Measurements from ENCODE around the gene CNNM2.
"Not testable (repeated sequence)": the region's sequence is repeated elsewhere in the genome, so short reads cannot be mapped to it uniquely, and the experiment has no call there.

Gene CNNM2

DNA sequence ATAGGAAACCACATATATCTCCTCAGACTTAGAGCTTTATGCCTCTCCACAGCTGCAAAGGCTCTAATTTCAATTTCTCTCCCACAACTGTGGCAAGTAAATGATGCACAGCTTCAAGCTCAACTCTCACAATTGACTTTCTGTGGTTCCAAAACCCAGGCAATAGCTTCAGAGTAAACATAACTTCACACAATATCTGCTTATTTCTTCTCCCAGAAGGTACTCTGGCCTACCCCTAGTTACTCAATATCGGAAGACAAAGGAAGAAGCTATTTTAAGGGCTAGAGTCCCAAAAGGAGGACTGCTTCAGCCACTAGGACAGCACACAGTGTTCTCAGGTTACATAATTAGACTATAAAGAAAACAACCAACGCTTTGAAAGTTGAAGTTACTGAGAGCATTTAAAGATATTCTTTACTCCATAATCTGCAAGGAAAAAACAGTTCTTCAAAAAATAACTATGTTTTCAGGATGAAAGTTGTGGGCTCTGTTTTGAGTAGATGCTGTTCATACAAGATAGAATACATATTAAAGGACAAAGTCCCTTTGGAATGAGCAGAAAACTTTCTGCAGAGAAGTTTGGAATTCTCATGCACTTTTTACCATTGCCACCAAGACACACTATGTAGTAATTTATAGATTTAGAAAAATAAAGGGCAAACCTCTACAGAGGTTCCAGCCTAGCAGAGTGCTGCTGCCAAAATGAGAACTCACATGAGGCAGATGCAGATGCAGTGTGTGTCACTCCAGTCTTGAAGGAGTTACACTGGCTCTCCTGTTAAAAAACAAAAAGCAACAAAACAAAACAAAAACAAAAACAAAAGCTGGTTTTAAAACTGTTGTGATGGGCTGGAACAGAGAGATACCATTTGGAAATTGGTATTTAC is 193.2 kb downstream of the CNNM2 start:
- no peak for DNase-seq

DNA sequence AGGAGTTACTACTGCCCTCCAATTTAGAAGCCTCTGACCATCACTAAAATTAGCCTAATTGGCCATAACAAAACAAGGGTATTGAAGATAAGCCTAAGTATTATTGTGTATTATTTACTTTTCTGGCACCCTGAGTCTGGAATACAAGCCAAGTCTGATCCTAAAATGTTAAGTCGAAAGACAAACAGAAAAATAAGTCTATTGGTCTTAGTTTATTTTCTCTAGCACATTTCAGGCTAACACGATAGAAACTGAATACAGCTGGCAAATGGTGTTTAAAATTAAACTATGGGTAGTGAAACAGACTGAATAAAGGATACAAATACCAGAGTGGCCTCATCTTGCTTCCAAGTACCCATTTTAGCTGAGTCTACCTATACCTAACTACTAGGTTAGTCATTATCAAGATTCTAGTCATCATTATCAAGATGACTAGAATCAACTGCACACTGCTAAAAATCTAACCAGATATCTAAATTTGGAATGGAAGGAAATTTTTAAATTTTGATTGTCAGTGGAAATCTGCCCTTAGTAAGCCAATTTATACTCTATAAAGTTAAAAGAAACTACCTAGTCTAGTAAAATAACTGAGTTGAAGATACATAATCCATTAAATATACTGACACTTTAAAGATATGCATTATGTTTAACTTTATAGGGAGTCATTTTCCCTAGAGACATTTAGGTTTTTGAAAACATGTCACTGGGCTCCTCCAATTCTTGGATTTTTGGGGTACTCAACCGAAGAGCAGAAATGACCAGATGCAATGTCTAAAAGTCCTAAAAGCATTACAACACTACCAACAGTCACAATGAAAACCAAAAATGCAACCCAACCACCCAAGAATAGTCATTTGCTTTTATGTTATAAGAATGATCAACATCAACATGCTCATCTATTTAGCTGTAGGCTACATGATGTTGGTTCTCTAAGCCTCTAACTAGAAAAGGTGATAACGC is 194.1 kb downstream of the CNNM2 start:
- DNase-seq: no peak

DNA sequence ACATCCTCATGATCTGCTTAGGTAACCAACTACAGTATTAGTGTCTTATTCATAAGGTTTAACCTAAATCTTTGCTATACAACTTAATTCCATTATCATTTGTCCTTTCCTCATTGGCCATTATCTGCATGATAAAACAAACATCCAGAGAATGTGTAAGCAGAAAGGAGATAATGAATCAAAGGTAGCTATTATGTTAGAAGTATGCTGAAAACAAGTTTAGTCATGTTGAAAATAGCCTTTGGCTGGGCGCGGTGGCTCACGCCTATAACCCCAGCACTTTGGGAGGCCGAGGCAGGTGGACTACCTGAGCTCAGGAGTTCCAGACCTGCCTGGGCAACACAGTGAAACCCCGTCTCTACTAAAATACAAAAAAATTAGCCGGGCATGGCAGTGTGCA is 196.8 kb downstream of the CNNM2 start:
- DNase-seq: no peak

DNA sequence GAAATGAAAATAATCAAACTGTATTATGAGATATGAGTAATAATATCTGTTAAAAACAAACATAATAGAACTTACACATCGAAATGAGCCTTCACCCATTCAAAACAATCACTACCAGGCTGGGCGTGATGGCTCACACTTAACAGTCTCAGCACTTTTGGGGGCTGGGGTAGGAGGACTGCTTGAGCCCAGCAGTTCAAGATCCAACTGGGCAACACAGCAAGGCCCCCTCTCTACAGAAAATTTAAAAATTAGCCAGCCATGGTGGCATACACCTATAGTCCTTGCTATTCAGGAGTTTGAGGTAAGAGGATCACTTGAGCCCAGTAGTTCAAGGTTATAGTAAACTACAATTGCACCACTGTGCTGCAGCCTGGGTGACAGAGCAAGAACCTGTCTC is 199.2 kb downstream of the CNNM2 start:
- DNase-seq: no peak

DNA sequence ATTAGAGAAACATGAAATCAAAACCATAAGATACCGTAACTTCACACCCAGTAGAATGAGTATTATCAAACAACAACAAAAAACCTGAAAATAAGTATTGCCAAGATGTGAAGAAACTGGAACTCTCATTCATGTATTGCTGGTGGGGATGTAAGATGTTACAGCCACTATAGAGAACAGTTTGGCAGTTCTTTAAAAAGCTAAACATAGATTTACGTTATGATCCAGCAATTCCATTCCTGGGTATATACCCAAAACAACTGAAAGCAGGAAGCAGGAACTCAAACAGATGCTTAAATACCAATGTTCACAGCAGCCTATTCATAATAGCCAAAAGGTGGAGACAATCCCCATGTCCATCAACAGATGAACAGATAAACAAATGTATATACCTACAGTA is 202.5 kb downstream of the CNNM2 start:
- no peak for DNase-seq

GRCh38 chr10:103120977-103121735 is 203.1 kb downstream of the CNNM2 start:
- DNase-seq: no peak

- DNase-seq: no peak
Observed at GRCh38 chr10:103123282-103124024, 205.4 kb downstream of the CNNM2 start.

DNA sequence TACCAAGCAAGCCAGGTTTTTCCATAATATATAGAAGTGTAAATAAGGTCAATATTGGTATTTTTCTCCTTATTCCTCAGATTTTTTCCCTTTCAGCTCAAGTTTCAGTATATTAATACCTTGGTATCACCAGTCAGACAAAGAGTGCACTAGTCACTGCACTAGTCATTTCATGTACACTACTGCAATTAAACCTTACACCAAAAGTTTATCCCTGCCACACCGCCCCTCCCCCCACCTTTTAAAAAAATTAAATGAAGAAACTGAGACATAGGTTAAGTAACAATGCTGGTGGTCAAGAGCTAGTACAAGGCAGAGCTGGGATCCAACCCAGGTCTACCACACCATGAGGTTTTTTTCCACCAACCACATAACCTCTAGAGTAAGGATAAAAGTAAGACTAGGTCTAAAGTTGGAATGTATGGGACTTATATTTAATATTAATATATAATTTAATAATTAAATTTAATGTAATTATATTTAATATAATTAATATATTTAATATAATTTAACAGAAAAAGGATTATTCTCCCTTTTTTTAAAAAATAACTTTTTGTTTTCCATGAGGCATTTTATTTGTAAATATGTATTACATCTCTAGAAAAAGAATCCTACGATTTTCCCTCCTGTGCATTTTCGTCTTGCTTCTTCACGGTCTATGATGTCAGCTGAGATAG is 206.5 kb downstream of the CNNM2 start:
- DNase-seq: no peak

DNA sequence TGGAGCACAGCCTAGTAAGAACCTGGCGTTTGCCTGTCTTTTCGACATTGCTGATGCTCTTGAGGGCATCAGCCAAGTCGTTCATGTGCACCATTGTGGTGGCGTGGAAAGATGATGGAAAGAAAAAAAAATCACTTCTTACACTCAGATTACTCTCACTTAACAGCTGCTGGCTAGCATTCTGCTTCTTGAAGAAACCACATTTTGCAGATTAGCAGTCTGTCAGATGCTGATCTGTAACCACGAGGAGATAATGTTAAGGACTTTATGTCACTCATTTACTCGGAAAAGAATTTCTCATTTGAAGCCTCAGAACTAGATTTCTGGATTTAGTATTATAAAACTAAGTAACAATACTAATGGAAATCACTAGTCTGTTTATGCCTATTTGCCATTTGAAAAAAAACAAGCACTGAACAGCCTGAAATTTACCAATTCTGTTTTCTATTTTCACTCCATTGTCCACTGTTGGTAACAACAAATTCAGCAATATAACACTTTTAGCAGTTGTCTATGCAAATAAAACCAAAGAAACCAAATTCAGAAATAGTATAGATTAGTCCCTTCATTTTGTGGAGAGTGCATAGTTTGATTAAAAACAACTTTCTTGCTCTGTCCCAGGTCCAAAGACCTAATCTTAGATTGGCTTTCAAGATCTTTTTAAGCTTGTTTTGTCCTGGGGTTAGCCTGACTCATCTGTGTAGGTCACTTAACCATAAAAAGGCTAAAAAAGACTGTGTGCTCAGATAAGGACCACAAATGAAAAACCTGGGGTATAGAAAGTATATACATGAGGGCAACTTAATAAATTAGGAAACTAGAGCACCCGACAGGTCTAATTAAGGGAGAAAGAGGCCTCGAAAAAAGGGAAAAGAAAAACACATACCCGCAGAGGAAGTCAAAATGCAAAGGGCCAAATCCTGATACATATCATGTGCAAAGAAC is 207.5 kb downstream of the CNNM2 start:
- DNase-seq: no peak

- DNase-seq: no peak
Observed at GRCh38 chr10:103127241-103127640, 209.1 kb downstream of the CNNM2 start.

DNA sequence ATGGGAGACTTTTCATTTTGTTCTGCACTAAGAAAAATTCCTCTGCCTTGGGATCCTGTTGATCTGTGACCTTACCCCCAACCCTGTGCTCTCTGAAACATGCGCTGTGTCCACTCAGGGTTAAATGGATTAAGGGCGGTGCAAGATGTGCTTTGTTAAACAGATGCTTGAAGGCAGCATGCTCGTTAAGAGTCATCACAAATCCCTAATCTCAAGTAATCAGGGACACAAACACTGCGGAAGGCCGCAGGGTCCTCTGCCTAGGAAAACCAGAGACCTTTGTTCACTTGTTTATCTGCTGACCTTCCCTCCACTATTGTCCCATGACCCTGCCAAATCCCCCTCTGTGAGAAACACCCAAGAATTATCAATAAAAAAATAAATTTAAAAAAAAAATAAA is 212.1 kb downstream of the CNNM2 start:
- not testable (repeated sequence) for DNase-seq

DNA sequence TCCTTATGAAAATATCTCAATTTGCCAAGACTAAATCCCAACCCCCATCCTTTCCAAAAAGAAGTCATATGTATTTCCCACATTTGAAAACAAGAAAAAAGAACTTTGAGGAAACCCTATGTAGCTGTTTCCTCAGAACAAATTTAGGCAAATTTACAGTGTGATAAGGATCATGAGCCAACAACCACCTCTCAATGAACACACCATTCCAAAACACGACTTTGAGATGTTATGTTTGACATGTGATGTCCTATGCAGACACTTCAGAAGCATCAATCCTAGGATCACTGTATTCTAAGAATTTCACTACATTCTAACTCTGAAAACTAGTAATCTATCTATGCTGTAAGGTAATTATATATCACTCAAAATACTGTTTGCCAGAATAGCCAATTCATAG is 212.8 kb downstream of the CNNM2 start:
- no peak for DNase-seq

DNA sequence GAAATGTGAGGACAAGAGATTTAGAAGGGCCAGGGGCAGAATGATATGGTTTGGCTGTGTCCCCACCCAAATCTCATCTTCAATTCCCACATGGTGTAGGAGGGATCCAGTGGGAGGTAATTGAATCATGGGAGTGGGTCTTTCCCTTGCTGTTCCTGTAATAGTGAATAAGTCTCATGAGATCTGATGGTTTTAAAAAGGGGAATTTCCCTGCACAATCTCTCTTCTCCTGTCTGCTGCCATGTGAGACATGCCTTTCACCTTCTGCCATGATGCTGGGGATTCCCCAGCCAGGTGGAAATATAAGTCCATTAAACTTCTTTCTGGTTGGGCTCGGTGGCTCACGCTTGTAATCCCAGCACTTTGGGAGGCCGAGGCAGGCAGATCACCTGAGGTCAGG is 217.1 kb downstream of the CNNM2 start:
- DNase-seq: not testable (repeated sequence)

GRCh38 chr10:103139803-103140202 is 221.7 kb downstream of the CNNM2 start:
- no peak for DNase-seq

All from CD4-positive, alpha-beta T cell treated with Interleukin-4 for 4 hours (primary cell).